ENCODE data around the gene LMCD1.

DNA sequence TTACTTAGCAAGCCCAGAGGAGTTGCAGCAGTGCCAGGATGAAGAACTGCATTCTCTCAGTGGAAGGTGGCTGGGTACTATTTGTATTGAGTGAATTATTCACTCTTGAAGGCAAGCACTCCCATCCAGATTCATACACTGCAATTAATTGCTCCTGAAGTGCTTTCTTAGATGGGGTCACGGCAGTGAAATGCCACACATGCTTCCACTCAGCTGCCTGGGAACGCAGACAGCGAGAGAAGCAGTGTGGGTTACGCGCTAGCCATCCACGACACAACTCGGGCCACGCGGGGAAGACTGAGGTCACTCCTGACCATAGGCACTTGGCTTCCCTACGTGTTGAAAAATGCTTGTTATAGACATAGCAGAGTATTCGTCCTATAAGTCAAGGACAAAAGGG lies 30.8 kb upstream of the LMCD1 start:
- TF ChIP-seq, protein P1, sequence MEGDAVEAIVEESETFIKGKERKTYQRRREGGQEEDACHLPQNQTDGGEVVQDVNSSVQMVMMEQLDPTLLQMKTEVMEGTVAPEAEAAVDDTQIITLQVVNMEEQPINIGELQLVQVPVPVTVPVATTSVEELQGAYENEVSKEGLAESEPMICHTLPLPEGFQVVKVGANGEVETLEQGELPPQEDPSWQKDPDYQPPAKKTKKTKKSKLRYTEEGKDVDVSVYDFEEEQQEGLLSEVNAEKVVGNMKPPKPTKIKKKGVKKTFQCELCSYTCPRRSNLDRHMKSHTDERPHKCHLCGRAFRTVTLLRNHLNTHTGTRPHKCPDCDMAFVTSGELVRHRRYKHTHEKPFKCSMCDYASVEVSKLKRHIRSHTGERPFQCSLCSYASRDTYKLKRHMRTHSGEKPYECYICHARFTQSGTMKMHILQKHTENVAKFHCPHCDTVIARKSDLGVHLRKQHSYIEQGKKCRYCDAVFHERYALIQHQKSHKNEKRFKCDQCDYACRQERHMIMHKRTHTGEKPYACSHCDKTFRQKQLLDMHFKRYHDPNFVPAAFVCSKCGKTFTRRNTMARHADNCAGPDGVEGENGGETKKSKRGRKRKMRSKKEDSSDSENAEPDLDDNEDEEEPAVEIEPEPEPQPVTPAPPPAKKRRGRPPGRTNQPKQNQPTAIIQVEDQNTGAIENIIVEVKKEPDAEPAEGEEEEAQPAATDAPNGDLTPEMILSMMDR (IDR thresholded peaks at IDR 0.05; ENCODE audit: control extremely low read depth in 1 of 3, insufficient read depth in 1 of 3, low read depth in 1 of 3, low read length in 3 of 3) = no peak
- TF ChIP-seq BCL11A (IDR thresholded peaks at IDR 0.05; ENCODE audit: low read depth in 2 of 2, low read length in 2 of 2) = no peak

Measured in H1 (cell line).